Forelimb muscle (tissue), 1 donor: Measurements from ENCODE around the gene CA4. TPM values are rescaled to one million over a fixed set of nuclear protein-coding genes. Genes with fewer than 3 reads are reported as not detected.
"Not testable (repeated sequence)": the region's sequence is repeated elsewhere in the genome, so short reads cannot be mapped to it uniquely, and the experiment has no call there.

Experiments used
- DNase-seq: peaks from one replicate; pipeline ENCODE4 v3.0.0-alpha.2; 2013; ENCODE audit warnings: low read depth
- polyA plus RNA-seq: library from polyadenylated mRNA; unstranded; fragments of 120-200 nt; gene quantifications from one replicate; pipeline ENCODE4 v1.2.1, GENCODE V29; 2013; ENCODE audit not compliant: insufficient read length

The CA4 gene
- polyA plus RNA-seq: 7.1 TPM

GRCh38 chr17:60149691-60150582 is at the start of gene CA4:
CA4 (plus strand) TSS chr17:60149973; CDS start chr17:60150035, 62 bp downstream.
- DNase-seq: no peak

GRCh38 chr17:60100577-60100976 is 49.2 kb upstream of the CA4 start:
- not testable (repeated sequence) for DNase-seq

- DNase-seq: not testable (repeated sequence)
Measured at GRCh38 chr17:60102015-60102631, 47.6 kb upstream of the CA4 start.

- no peak for DNase-seq
Measured at GRCh38 chr17:60102632-60103096, 47.1 kb upstream of the CA4 start.

- no peak for DNase-seq
Measured at GRCh38 chr17:60103957-60104356, 45.8 kb upstream of the CA4 start.

GRCh38 chr17:60106340-60107059 is 43.3 kb upstream of the CA4 start:
- no peak for DNase-seq

- DNase-seq: no peak
Measured at GRCh38 chr17:60107526-60108257, 42.1 kb upstream of the CA4 start.

- DNase-seq: not testable (repeated sequence)
Measured at GRCh38 chr17:60108309-60108708, 41.5 kb upstream of the CA4 start.

GRCh38 chr17:60108712-60109111 is 41.1 kb upstream of the CA4 start:
- DNase-seq: no peak

GRCh38 chr17:60109161-60109560 is 40.6 kb upstream of the CA4 start:
- DNase-seq: no peak

GRCh38 chr17:60110586-60110985 is 39.2 kb upstream of the CA4 start:
- DNase-seq: no peak

GRCh38 chr17:60111661-60112060 is 38.1 kb upstream of the CA4 start:
- DNase-seq: not testable (repeated sequence)

GRCh38 chr17:60115364-60115763 is 34.4 kb upstream of the CA4 start:
- DNase-seq: not testable (repeated sequence)

GRCh38 chr17:60116196-60116595 is 33.6 kb upstream of the CA4 start:
- not testable (repeated sequence) for DNase-seq

GRCh38 chr17:60119162-60119561 is 30.6 kb upstream of the CA4 start:
- DNase-seq: not testable (repeated sequence)

- not testable (repeated sequence) for DNase-seq
Measured at GRCh38 chr17:60119807-60120748, 29.7 kb upstream of the CA4 start.

- no peak for DNase-seq
Measured at GRCh38 chr17:60127068-60128064, 22.4 kb upstream of the CA4 start.

GRCh38 chr17:60128171-60128859 is 21.5 kb upstream of the CA4 start:
- no peak for DNase-seq
